Neuronal stem cell (in vitro differentiated cells): ENCODE results near the gene INSR.
A peak's percentile ranks its signal among the peaks of the same experiment; 100 is the strongest.
"Not testable (repeated sequence)": the region's sequence is repeated elsewhere in the genome, so short reads cannot be mapped to it uniquely, and the experiment has no call there.

Source experiments
- DNase-seq: peaks from one replicate; pipeline ENCODE4 v3.0.0-alpha.2; 2013; ENCODE audit warnings: low spot score
- H2AFZ ChIP-seq: one replicate; pipeline ENCODE4 v1.6.1; 2013; ENCODE audit warnings: mild to moderate bottlenecking, low read length, inconsistent platforms
- H2AK5ac ChIP-seq: 2 replicates; pipeline ENCODE4 v1.6.1; 2013; ENCODE audit warnings: low read depth, mild to moderate bottlenecking, inconsistent platforms, low read length, moderate library complexity, mixed read lengths
- H2BK120ac ChIP-seq: 2 replicates; pipeline ENCODE4 v1.6.1; 2013; ENCODE audit warnings: low read depth, mild to moderate bottlenecking, inconsistent platforms, low read length, moderate library complexity, mixed read lengths
- H2BK12ac ChIP-seq: one replicate; pipeline ENCODE4 v1.6.1; 2013; ENCODE audit warnings: low read length, inconsistent platforms
- H2BK15ac ChIP-seq: 2 replicates; pipeline ENCODE4 v1.6.1; 2013; ENCODE audit warnings: mild to moderate bottlenecking, low read length, inconsistent platforms, mixed read lengths
- H2BK5ac ChIP-seq: one replicate; pipeline ENCODE4 v1.6.1; 2013; ENCODE audit warnings: inconsistent platforms, mild to moderate bottlenecking, low read length, moderate library complexity
- H3K14ac ChIP-seq: one replicate; pipeline ENCODE4 v1.6.1; 2013; ENCODE audit warnings: low read length, inconsistent platforms
- H3K18ac ChIP-seq: 2 replicates; pipeline ENCODE4 v1.6.1; 2013; ENCODE audit warnings: low read length, inconsistent platforms
- H3K23ac ChIP-seq: 2 replicates; pipeline ENCODE4 v1.6.1; 2013; ENCODE audit warnings: low read depth, mild to moderate bottlenecking, mixed read lengths, low read length, inconsistent platforms; ENCODE audit not compliant: poor library complexity
- H3K27ac ChIP-seq: replicated peaks from 3 replicates; pipeline ENCODE4 v1.5.1; 2013; ENCODE audit warnings: low read length, inconsistent platforms
- H3K27me3 ChIP-seq, 3 experiments: 2 replicates each; pipeline ENCODE4 v1.6.1; 2013; ENCODE audit warnings: low read length in 3 of 3, mild to moderate bottlenecking in 2 of 3, inconsistent platforms in 1 of 3, low read depth in 1 of 3, mixed read lengths in 1 of 3, moderate library complexity in 1 of 3; ENCODE audit not compliant: control insufficient read depth in 3 of 3, insufficient read depth in 3 of 3
- H3K36me3 ChIP-seq, 2 donors: replicated peaks in 1 of 2; 2 replicates each; pipeline ENCODE4 v1.6.1; 2013; ENCODE audit warnings: low read length in 2 of 2; ENCODE audit not compliant: control insufficient read depth in 2 of 2, insufficient read depth in 2 of 2
- H3K4ac ChIP-seq: 2 replicates; pipeline ENCODE4 v1.6.1; 2013; ENCODE audit warnings: inconsistent platforms, mild to moderate bottlenecking, low read length, moderate library complexity
- H3K4me1 ChIP-seq, 2 donors: 1 replicate in 1 of 2; 2 replicates in 1 of 2; pipeline ENCODE4 v1.6.1; 2013; ENCODE audit warnings: low read length in 2 of 2, low read depth in 1 of 2; ENCODE audit not compliant: control insufficient read depth in 2 of 2, insufficient read depth in 1 of 2
- H3K4me2 ChIP-seq: one replicate; pipeline ENCODE4 v1.6.1; 2013; ENCODE audit warnings: mild to moderate bottlenecking, low read length, inconsistent platforms; ENCODE audit not compliant: insufficient read depth, poor library complexity, severe bottlenecking
- H3K4me3 ChIP-seq, 2 donors: 2 replicates each; pipeline ENCODE4 v1.5.1; 2013; ENCODE audit warnings: low read length in 2 of 2, mild to moderate bottlenecking in 2 of 2, inconsistent platforms in 1 of 2, moderate library complexity in 1 of 2
- H3K79me1 ChIP-seq: one replicate; pipeline ENCODE4 v1.6.1; 2013; ENCODE audit warnings: low read depth, mild to moderate bottlenecking, inconsistent platforms, low read length, moderate library complexity
- H3K9ac ChIP-seq: one replicate; pipeline ENCODE4 v1.6.1; 2013; ENCODE audit warnings: mild to moderate bottlenecking, low read depth, low read length, inconsistent platforms; ENCODE audit not compliant: poor library complexity
- H3K9me3 ChIP-seq, 2 donors: replicated peaks in 1 of 2; 2 replicates each; pipeline versions ENCODE3 to v1.6.1; 2013; ENCODE audit warnings: low read length in 2 of 2, mild to moderate bottlenecking in 2 of 2, inconsistent platforms in 1 of 2, low read depth in 1 of 2, mixed read lengths in 1 of 2, moderate library complexity in 1 of 2; ENCODE audit not compliant: control insufficient read depth in 2 of 2, insufficient read depth in 1 of 2
- H4K8ac ChIP-seq: one replicate; pipeline ENCODE4 v1.6.1; 2013; ENCODE audit warnings: low read depth, mild to moderate bottlenecking, inconsistent platforms, low read length, moderate library complexity
- H4K91ac ChIP-seq: one replicate; pipeline ENCODE4 v1.6.1; 2013; ENCODE audit warnings: low read length, low read depth, mild to moderate bottlenecking, inconsistent platforms; ENCODE audit not compliant: poor library complexity
- WGBS, 2 donors: extraction: QIAGEN DNeasy Blood & Tissue Kit; methylation state at CpG; one replicate each; pipeline ENCODE4 v1.1.7; 2013; ENCODE audit warnings: missing lambda C conversion rate in 2 of 2, mixed read lengths in 1 of 2; ENCODE audit not compliant: insufficient read length in 2 of 2, insufficient replicate concordance in 1 of 2; ENCODE audit errors: extremely low coverage in 2 of 2; 5-methylcytosine and 5-hydroxymethylcytosine counted together

The INSR gene

GRCh38 chr19:7229735-7230134, 64.5 kb downstream of the INSR start:
- H4K8ac ChIP-seq = no peak overlapping the region
- peak overlapping the region; percentile 53 for H3K4ac ChIP-seq
- no peak overlapping the region for H3K18ac ChIP-seq
- WGBS, 2 donors = no CpG with 5 or more reads among the region's 5 CpGs
- H3K27ac ChIP-seq = no peak overlapping the region
- no peak overlapping the region for H2BK15ac ChIP-seq
- H3K36me3 ChIP-seq = no peaks in the 10 kb centered on the region
- H2BK120ac ChIP-seq = peak overlapping the region; percentile 81
- H3K9ac ChIP-seq = no peak overlapping the region
- no peak overlapping the region for H4K91ac ChIP-seq
- no peak overlapping the region for H2AK5ac ChIP-seq
- no peaks in the 10 kb centered on the region for H3K27me3 ChIP-seq
- no peaks in the 10 kb centered on the region for H3K9me3 ChIP-seq
- H3K14ac ChIP-seq = no peak overlapping the region
- no peaks in the 10 kb centered on the region for H3K4me1 ChIP-seq
- H3K23ac ChIP-seq = no peak overlapping the region
- no peak overlapping the region for H2BK12ac ChIP-seq
- H3K4me2 ChIP-seq = no peak overlapping the region
- no peak overlapping the region for H3K4me3 ChIP-seq
- H2BK5ac ChIP-seq = no peak overlapping the region
- DNase-seq = no peak
- H2AFZ ChIP-seq = no peak overlapping the region
- H3K79me1 ChIP-seq = peaks cover 5% of the 10 kb centered on the region

GRCh38 chr19:7228935-7229541, 65.2 kb downstream of the INSR start:
- Histone ChIP-seq H3K18ac (no peak overlapping the region), H2BK5ac (no peak overlapping the region), H3K4me2 (no peak overlapping the region), H2BK15ac (no peak overlapping the region), H2AK5ac (no peak overlapping the region), H2BK12ac (no peak overlapping the region), H2AFZ (no peak overlapping the region), H3K9ac (no peak overlapping the region), H3K4me3 (no peak overlapping the region), H3K23ac (no peak overlapping the region), H3K4ac (no peak overlapping the region), H3K14ac (no peak overlapping the region), H3K4me1 (peaks cover 0 to 3% of the 10 kb centered on the region in 2 donors), H3K27me3 (no peaks in the 10 kb centered on the region), H3K79me1 (peaks cover 7% of the 10 kb centered on the region), H3K27ac (no peak overlapping the region), H3K9me3 (no peaks in the 10 kb centered on the region), H4K8ac (no peak overlapping the region), H3K36me3 (no peaks in the 10 kb centered on the region), H2BK120ac (no peak overlapping the region), H4K91ac (no peak overlapping the region)
- no CpG with 5 or more reads among the region's 1 CpG for WGBS, 2 donors
- no peak for DNase-seq

- no peak for DNase-seq
- no peak overlapping the region for H3K27ac ChIP-seq
- peaks cover 7% of the 10 kb centered on the region for H3K79me1 ChIP-seq
- no peaks in the 10 kb centered on the region for H3K27me3 ChIP-seq
- WGBS, 2 donors = no CpG with 5 or more reads among the region's 6 CpGs
- H3K14ac ChIP-seq = no peak overlapping the region
- no peak overlapping the region for H2BK5ac ChIP-seq
- H3K9me3 ChIP-seq = no peaks in the 10 kb centered on the region
- H2BK120ac ChIP-seq = no peak overlapping the region
- no peaks in the 10 kb centered on the region for H3K36me3 ChIP-seq
- H4K91ac ChIP-seq = no peak overlapping the region
- no peak overlapping the region for H2AK5ac ChIP-seq
- no peak overlapping the region for H3K9ac ChIP-seq
- H2AFZ ChIP-seq = no peak overlapping the region
- no peak overlapping the region for H4K8ac ChIP-seq
- no peak overlapping the region for H3K4ac ChIP-seq
- no peak overlapping the region for H3K4me3 ChIP-seq
- no peak overlapping the region for H2BK15ac ChIP-seq
- no peak overlapping the region for H2BK12ac ChIP-seq
- H3K18ac ChIP-seq = no peak overlapping the region
- no peak overlapping the region for H3K23ac ChIP-seq
- peaks cover 0 to 3% of the 10 kb centered on the region in 2 donors for H3K4me1 ChIP-seq
- no peak overlapping the region for H3K4me2 ChIP-seq
Observed at GRCh38 chr19:7227735-7228134, 66.5 kb downstream of the INSR start.

GRCh38 chr19:7227149-7227548, 67.1 kb downstream of the INSR start:
- not testable (repeated sequence) for H2AFZ ChIP-seq, H3K9me3 ChIP-seq, H3K27ac ChIP-seq, DNase-seq, H3K4me1 ChIP-seq, H3K9ac ChIP-seq, H2BK5ac ChIP-seq, H3K23ac ChIP-seq, H3K4ac ChIP-seq, H4K91ac ChIP-seq, H3K14ac ChIP-seq, H2BK120ac ChIP-seq, H2AK5ac ChIP-seq, H3K79me1 ChIP-seq, H3K27me3 ChIP-seq, H4K8ac ChIP-seq, H3K4me2 ChIP-seq, H3K36me3 ChIP-seq, H3K18ac ChIP-seq, H3K4me3 ChIP-seq, H2BK15ac ChIP-seq, H2BK12ac ChIP-seq
- no CpG with 5 or more reads among the region's 5 CpGs for WGBS, 2 donors
